ENCODE measurements around the gene LSM12.

Gene LSM12

DNA sequence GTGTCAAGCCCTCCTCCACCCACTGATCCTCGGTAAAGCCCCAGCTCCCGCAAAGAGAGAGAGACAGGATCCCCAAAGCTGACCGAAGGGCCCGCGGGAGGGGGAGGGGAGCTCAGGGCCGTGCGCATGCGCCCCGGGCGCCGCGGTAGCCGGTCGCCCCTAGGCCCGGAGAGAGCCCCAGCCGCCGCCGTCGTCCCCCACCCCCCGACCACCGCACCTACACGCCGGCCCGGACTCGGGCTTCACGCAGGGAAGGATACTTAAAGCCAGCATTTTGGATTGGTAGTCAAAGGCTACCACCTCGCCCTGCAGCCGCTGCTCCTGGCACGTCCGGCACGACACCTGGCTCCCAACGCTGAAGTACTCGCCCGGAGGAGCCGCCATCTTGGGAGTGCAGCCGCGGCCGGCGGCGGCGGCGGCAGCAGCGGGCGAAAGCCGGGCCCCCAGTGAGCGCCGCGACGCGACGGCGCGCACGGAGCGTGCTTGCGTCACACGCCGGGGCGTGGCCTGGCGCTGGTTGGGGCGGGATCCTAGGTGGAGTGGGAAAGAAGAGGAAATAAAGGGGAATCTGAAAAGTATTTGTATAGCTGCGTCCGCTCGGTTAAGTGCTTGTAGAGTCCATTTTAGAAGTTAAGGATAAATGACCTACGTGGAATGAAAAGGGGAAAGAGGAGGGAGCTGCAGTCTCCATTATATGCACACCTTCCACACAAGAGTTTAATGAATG, at the start of gene LSM12:
LSM12 (minus strand) TSS at position 468 of the 727 bp plus-strand sequence; CDS start at position 384, 84 bp downstream.
- peaks cover 24% of the 10 kb centered on the region for H3K36me3 ChIP-seq (ENCODE audit: insufficient read depth, low read length)
- peak within 1 kb of the TSS; percentile 84 for H3K9ac ChIP-seq (ENCODE audit: low read depth, low read length)
- peaks cover 15% of the 10 kb centered on the region for H3K4me1 ChIP-seq (ENCODE audit: insufficient read depth, low read length)
- no peaks in the 10 kb centered on the region for H3K9me3 ChIP-seq (ENCODE audit: control insufficient read depth, insufficient read depth, low read length)

- Histone ChIP-seq H3K36me3 (ENCODE audit: insufficient read depth, low read length) (no peaks in the 10 kb centered on the region), H3K9ac (ENCODE audit: low read depth, low read length) (no peak overlapping the region), H3K9me3 (ENCODE audit: control insufficient read depth, insufficient read depth, low read length) (no peaks in the 10 kb centered on the region), H3K4me1 (ENCODE audit: insufficient read depth, low read length) (peaks cover 37% of the 10 kb centered on the region)
These were observed 49.3 kb upstream of the LSM12 start for GRCh38 chr17:44115585-44116415.

DNA sequence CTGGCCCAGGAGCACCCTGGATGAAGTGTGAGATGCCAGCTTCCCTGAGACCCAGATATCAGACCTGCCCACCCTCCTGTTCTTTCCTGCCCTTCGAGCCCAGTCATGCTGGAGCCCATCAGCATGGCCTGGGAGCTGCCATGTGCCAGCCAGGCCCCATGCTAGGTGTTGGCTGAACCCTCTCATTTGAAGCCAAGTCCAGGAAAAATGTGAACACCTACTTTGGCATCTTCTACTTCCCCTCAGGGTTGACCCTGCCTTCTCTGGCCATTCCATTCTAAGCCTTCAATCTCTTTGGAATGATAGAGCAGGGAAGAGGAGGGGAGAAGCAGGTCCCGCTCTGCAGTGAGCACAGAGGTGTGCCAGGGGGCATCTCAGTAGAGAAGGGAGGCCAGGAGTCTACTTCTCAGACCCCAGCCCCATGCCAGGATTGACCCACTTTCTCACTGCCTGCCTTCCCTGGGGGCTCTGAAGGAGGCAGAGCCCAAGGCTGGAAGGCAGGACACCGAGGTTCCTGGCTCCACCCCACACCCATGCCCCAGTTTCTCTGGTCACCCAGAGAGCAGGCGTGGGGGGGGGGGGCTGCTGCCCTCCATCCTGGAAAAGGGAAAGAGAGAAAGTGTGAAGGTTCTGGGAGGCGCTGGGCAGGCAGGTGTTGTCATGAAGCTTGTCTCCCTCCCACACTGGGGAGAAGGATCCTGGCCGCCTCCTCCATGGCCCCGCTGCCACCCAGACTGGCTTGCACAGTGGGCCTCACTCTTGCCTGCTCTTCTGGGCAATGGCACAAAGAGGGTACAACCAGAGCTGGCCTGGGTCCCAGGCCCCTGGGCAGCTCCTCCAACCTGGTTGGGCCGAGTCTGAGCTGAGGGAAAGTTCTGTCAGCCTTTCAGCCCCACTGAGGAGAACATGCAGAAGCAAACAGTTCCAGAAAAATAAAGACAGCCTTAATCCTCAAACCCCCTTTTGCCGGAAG, 47.7 kb upstream of the LSM12 start:
- Histone ChIP-seq H3K9ac (ENCODE audit: low read depth, low read length) (no peak overlapping the region), H3K4me1 (ENCODE audit: insufficient read depth, low read length) (peaks cover 46% of the 10 kb centered on the region)

GRCh38 chr17:44113382-44113781, 46.9 kb upstream of the LSM12 start:
- H3K4me1 ChIP-seq (ENCODE audit: insufficient read depth, low read length): peaks cover 45% of the 10 kb centered on the region
- H3K9ac ChIP-seq (ENCODE audit: low read depth, low read length): no peak overlapping the region

More for the DNA sequence above, 47.7 kb upstream of the LSM12 start:
- H3K9me3 ChIP-seq (ENCODE audit: control insufficient read depth, insufficient read depth, low read length): no peaks in the 10 kb centered on the region
- H3K36me3 ChIP-seq (ENCODE audit: insufficient read depth, low read length): no peaks in the 10 kb centered on the region

GRCh38 chr17:44112284-44113280, 46.1 kb upstream of the LSM12 start:
- H3K36me3 ChIP-seq (ENCODE audit: insufficient read depth, low read length): no peaks in the 10 kb centered on the region
- peaks cover 46% of the 10 kb centered on the region for H3K4me1 ChIP-seq (ENCODE audit: insufficient read depth, low read length)
- no peaks in the 10 kb centered on the region for H3K9me3 ChIP-seq (ENCODE audit: control insufficient read depth, insufficient read depth, low read length)
- H3K9ac ChIP-seq (ENCODE audit: low read depth, low read length): no peak overlapping the region

More at GRCh38 chr17:44113382-44113781, 46.9 kb upstream of the LSM12 start:
- H3K36me3 ChIP-seq (ENCODE audit: insufficient read depth, low read length): no peaks in the 10 kb centered on the region
- no peaks in the 10 kb centered on the region for H3K9me3 ChIP-seq (ENCODE audit: control insufficient read depth, insufficient read depth, low read length)

GRCh38 chr17:44111777-44112176, 45.3 kb upstream of the LSM12 start:
- no peak overlapping the region; the same call in 1 of the 2 replicates for H3K9ac ChIP-seq (ENCODE audit: low read depth, low read length)
- no peaks in the 10 kb centered on the region for H3K36me3 ChIP-seq (ENCODE audit: insufficient read depth, low read length)
- H3K4me1 ChIP-seq (ENCODE audit: insufficient read depth, low read length): peaks cover 41% of the 10 kb centered on the region
- H3K9me3 ChIP-seq (ENCODE audit: control insufficient read depth, insufficient read depth, low read length): no peaks in the 10 kb centered on the region

DNA sequence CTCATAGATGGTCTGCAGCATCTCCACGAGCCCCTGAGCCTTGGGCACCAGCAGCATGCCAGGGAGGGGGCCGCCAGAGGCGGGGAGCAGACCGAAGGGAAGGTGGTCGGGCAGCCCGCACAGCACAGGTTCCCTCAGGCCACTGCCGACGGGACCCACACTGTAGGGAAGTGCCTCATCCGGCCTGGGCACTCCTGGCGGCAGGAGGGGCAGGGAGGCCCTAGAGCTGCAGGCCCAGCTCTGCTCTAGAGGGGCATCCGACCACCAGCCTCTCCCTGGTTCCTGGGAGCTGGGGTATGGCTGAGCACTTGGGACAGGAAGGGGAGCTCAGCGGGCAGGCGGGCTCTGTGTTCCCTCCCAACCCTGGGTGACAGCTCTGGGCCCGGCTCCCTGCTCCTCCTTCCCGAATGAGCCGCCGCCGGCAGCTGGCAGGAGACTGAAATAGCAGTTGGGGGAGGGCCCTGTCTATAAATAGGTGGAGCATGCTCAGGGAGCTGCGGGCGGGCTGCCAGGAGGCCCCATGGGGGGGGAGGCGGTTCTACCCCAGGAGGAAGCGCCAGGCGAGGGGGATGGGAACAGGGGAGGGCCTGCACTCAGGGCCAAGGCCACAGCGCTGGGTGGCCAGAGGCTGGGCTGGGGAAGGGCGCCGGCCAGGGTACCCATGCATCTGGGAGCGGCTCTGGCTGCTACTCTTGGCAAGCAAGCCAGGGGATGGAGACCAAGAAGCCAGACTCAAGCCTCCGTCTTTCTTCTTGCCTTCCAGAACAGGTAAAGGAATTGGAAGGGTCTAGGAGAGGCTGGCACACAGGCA, 44.6 kb upstream of the LSM12 start:
- peaks cover 47% of the 10 kb centered on the region for H3K4me1 ChIP-seq (ENCODE audit: insufficient read depth, low read length)
- no peaks in the 10 kb centered on the region for H3K36me3 ChIP-seq (ENCODE audit: insufficient read depth, low read length)
- H3K9ac ChIP-seq (ENCODE audit: low read depth, low read length): peak overlapping the region; percentile 32; the same call in 1 of the 2 replicates
- no peaks in the 10 kb centered on the region for H3K9me3 ChIP-seq (ENCODE audit: control insufficient read depth, insufficient read depth, low read length)

GRCh38 chr17:44110011-44110686, 43.7 kb upstream of the LSM12 start:
- Histone ChIP-seq H3K9me3 (ENCODE audit: control insufficient read depth, insufficient read depth, low read length) (no peaks in the 10 kb centered on the region), H3K9ac (ENCODE audit: low read depth, low read length) (no peak overlapping the region), H3K4me1 (ENCODE audit: insufficient read depth, low read length) (peaks cover 45% of the 10 kb centered on the region), H3K36me3 (ENCODE audit: insufficient read depth, low read length) (no peaks in the 10 kb centered on the region)

- H3K36me3 ChIP-seq (ENCODE audit: insufficient read depth, low read length): no peaks in the 10 kb centered on the region
- H3K9ac ChIP-seq (ENCODE audit: low read depth, low read length): no peak overlapping the region
- H3K9me3 ChIP-seq (ENCODE audit: control insufficient read depth, insufficient read depth, low read length): no peaks in the 10 kb centered on the region
- H3K4me1 ChIP-seq (ENCODE audit: insufficient read depth, low read length): peaks cover 45% of the 10 kb centered on the region
These were observed 42.8 kb upstream of the LSM12 start for GRCh38 chr17:44109312-44109630.

- Histone ChIP-seq H3K9me3 (ENCODE audit: control insufficient read depth, insufficient read depth, low read length) (no peaks in the 10 kb centered on the region), H3K36me3 (ENCODE audit: insufficient read depth, low read length) (no peaks in the 10 kb centered on the region), H3K4me1 (ENCODE audit: insufficient read depth, low read length) (peaks cover 45% of the 10 kb centered on the region), H3K9ac (ENCODE audit: low read depth, low read length) (no peak overlapping the region)
These were observed 42.2 kb upstream of the LSM12 start for GRCh38 chr17:44108440-44109311.

- Histone ChIP-seq H3K9me3 (ENCODE audit: control insufficient read depth, insufficient read depth, low read length) (no peaks in the 10 kb centered on the region), H3K9ac (ENCODE audit: low read depth, low read length) (no peak overlapping the region), H3K4me1 (ENCODE audit: insufficient read depth, low read length) (peaks cover 52% of the 10 kb centered on the region), H3K36me3 (ENCODE audit: insufficient read depth, low read length) (no peaks in the 10 kb centered on the region)
These were observed 40.3 kb upstream of the LSM12 start for GRCh38 chr17:44106801-44107200.

All from ES-I3 (cell line).